Tibial nerve (tissue), 4 donors: ENCODE data around the gene PGRMC2. TPM values are rescaled to one million over a fixed set of nuclear protein-coding genes. Genes with fewer than 3 reads are reported as not detected.
A peak's percentile ranks its signal among the peaks of the same experiment; 100 is the strongest.

Source experiments
- DNase-seq, 2 donors: peaks; one replicate each; pipeline ENCODE4 v3.0.0-alpha.2; 2019; ENCODE audit warnings: low spot score in 2 of 2
- H3K27ac ChIP-seq, 4 donors: fragments of 200-600 bp; sonication (generic) in 3 of 4; one replicate each; pipeline ENCODE4 v1.5.1; 2017 to 2019; ENCODE audit warnings: mild to moderate bottlenecking in 1 of 4
- H3K27me3 ChIP-seq, 2 donors: fragments of 200-600 bp; sonication (generic) in 1 of 2; one replicate each; pipeline versions ENCODE4 v1.5.1 to v1.6.0; 2017 to 2019
- H3K36me3 ChIP-seq, 3 donors: fragments of 200-600 bp; sonication (generic); one replicate each; pipeline ENCODE4 v1.5.1; 2018 to 2019
- H3K4me1 ChIP-seq, 4 donors: fragments of 200-600 bp; sonication (generic) in 3 of 4; one replicate each; pipeline ENCODE4 v1.5.1; 2017 to 2019
- H3K4me3 ChIP-seq, 4 donors: fragments of 200-600 bp; sonication (generic) in 3 of 4; one replicate each; pipeline ENCODE4 v1.5.1; 2017 to 2019; ENCODE audit warnings: mild to moderate bottlenecking in 1 of 4, moderate library complexity in 1 of 4
- H3K9me3 ChIP-seq, 4 donors: fragments of 200-600 bp; sonication (generic) in 3 of 4; one replicate each; pipeline ENCODE4 v1.5.1; 2017 to 2019
- CTCF ChIP-seq, 5 experiments: fragments of 200-600 bp in 3 of 5; fragments of 450-650 bp in 2 of 5; sonication (generic) in 3 of 5; IDR thresholded peaks; one replicate each; pipeline ENCODE4 v1.5.1; 2016 to 2019; ENCODE audit warnings: antibody characterized with exemption in 5 of 5, mild to moderate bottlenecking in 3 of 5, moderate library complexity in 2 of 5
- EP300 ChIP-seq, 2 donors: sonication (generic); formaldehyde crosslinking; IDR thresholded peaks; one replicate each; pipeline ENCODE4 v1.6.1; 2017; ENCODE audit warnings: antibody characterized with exemption in 2 of 2, mild to moderate bottlenecking in 1 of 2
- POLR2A ChIP-seq, 2 donors: fragments of 450-650 bp; IDR thresholded peaks; one replicate each; pipeline ENCODE4 v1.6.1; 2017; ENCODE audit warnings: antibody characterized with exemption in 2 of 2, mild to moderate bottlenecking in 2 of 2, moderate library complexity in 2 of 2
- WGBS, 2 donors: methylation state at CpG; one replicate each; pipeline ENCODE4 v1.1.5; 2018; 5-methylcytosine and 5-hydroxymethylcytosine counted together
- total RNA-seq, 4 donors: library from RNA; depleted of rRNA; stranded (reverse); fragments of >200 nt; gene quantifications; one replicate each; pipeline ENCODE4 v1.1.0, GENCODE V29; 2016

The PGRMC2 gene
- total RNA-seq, 4 donors from 2014 or later = 21.8 to 45.9 (median 29.0) TPM

- no peak for DNase-seq
- no peak for TF ChIP-seq CTCF (IDR thresholded peaks at IDR 0.05)
- no peak for TF ChIP-seq POLR2A (IDR thresholded peaks at IDR 0.05)
- no peak for TF ChIP-seq EP300 (IDR thresholded peaks at IDR 0.05)
- WGBS, 2 donors = 7% methylated on average over 13 of the region's 13 CpGs
- H3K27me3 ChIP-seq = no peaks in the 10 kb centered on the region
- peak overlapping the region; percentile 68 to 92 (median 74) for H3K4me3 ChIP-seq
- H3K9me3 ChIP-seq = no peaks in the 10 kb centered on the region
- H3K4me1 ChIP-seq = peaks cover 0 to 38% (median 16%) of the 10 kb centered on the region in 4 donors
- H3K36me3 ChIP-seq = no peaks in the 10 kb centered on the region
- H3K27ac ChIP-seq = peak overlapping the region; percentile 86 to 96 (median 94)
These were observed 1.1 kb upstream of the PGRMC2 start for GRCh38 chr4:128288689-128289106.

GRCh38 chr4:128287871-128288688 lies 467 bp upstream of the PGRMC2 start:
- Histone ChIP-seq H3K36me3 (no peaks in the 10 kb centered on the region), H3K27me3 (no peaks in the 10 kb centered on the region), H3K4me1 (peaks cover 0 to 38% (median 16%) of the 10 kb centered on the region in 4 donors), H3K27ac (peak overlapping the region; percentile 86 to 96 (median 94)), H3K4me3 (peak overlapping the region; percentile 70 to 92 (median 84)), H3K9me3 (no peaks in the 10 kb centered on the region)
- 0 to 1% methylated on average over 71 to 78 of the region's 86 CpGs for WGBS, 2 donors
- TF ChIP-seq CTCF (IDR thresholded peaks at IDR 0.05) = peak in 4 of 5 experiments; percentile 25 to 81 (median 52)
- peak; percentile 73 to 78 for TF ChIP-seq POLR2A (IDR thresholded peaks at IDR 0.05)
- peak; percentile 92 to 96 for TF ChIP-seq EP300 (IDR thresholded peaks at IDR 0.05)
- peak; percentile 100 for DNase-seq

GRCh38 chr4:128286474-128287058 lies 1.0 kb downstream of the PGRMC2 start:
- Histone ChIP-seq H3K4me3 (peak overlapping the region; percentile 70 to 92 (median 84)), H3K4me1 (peaks cover 0 to 38% (median 20%) of the 10 kb centered on the region in 4 donors), H3K36me3 (no peaks in the 10 kb centered on the region), H3K27ac (peak overlapping the region; percentile 86 to 96 (median 94)), H3K9me3 (no peaks in the 10 kb centered on the region), H3K27me3 (no peaks in the 10 kb centered on the region)
- DNase-seq = no peak
- no peak for TF ChIP-seq POLR2A (IDR thresholded peaks at IDR 0.05)
- no peak for TF ChIP-seq CTCF (IDR thresholded peaks at IDR 0.05)
- WGBS, 2 donors = 2 to 3% methylated on average over 11 of the region's 11 CpGs

- Histone ChIP-seq H3K27ac (peak overlapping the region in 2 of 4 donors; percentile 41 to 96), H3K36me3 (no peaks in the 10 kb centered on the region), H3K9me3 (no peaks in the 10 kb centered on the region), H3K4me1 (peaks cover 0 to 41% (median 20%) of the 10 kb centered on the region in 4 donors), H3K4me3 (peak overlapping the region in 2 of 4 donors; percentile 70 to 78), H3K27me3 (no peaks in the 10 kb centered on the region)
- 72 to 73% methylated on average over 18 of the region's 18 CpGs for WGBS, 2 donors
- DNase-seq = no peak
- TF ChIP-seq CTCF (IDR thresholded peaks at IDR 0.05) (no peak), EP300 (IDR thresholded peaks at IDR 0.05) (no peak), POLR2A (IDR thresholded peaks at IDR 0.05) (no peak)
These were observed 2.3 kb downstream of the PGRMC2 start for GRCh38 chr4:128285085-128285997.
